GM21619 (cell line): ENCODE results near the gene CLCN1.

Experiments used
- ATAC-seq: cut with Tn5 transposase; IDR thresholded peaks from one replicate; pipeline ENCODE4 v1.9.1; 2021; ENCODE audit not compliant: unreplicated experiment

The CLCN1 gene

DNA sequence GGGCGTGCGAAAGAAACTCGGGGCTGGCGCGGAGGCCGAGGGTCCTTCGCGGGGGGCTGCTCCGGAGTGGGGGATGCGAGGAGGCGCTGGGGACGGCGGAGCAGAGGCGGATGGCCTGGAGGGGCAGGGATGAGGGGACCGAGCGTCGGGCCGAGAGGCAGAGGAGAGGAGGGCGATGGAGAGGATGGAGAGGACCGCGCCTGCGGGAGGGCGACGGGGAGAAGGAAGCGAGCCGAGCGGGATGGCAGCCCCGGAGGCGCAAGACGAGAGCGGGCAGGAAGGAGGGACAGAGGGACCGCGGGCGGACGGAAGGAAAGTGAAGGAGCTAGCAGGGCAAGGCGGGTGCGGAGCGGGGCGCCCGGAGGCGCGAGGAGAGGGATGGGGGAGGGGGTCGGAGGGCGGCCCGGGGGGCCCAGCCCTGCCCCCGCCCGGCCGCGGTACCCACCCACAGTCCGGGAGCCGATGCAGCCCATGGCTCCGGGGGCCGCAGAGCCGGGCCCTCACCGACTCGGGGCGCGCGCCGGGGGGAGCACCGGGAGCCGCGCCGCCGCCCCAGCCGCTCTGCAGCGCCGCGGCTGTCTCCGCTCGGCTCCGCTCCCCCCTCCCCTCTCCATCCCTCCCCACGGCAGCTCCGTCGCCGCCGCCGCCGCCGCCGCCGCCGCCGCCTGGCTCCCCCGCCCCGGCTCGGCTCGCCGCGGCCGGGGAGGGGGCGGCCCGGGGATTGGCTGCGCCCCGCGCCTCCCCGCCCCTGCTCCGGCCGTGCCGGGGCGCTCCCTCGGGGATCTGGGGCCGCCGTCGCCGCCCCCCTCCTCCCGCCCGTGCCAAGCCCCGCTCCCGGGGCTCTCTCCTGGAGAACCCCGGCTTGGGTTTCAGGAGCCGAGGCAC lies 46.5 kb downstream of the CLCN1 start, which contains the start of gene FAM131B:
Gene FAM131B, minus strand, starts transcription at position 583 of the 885 bp plus-strand sequence. Its CDS starts 110 bp downstream, at position 473.
- ATAC-seq = peak; percentile 49

DNA sequence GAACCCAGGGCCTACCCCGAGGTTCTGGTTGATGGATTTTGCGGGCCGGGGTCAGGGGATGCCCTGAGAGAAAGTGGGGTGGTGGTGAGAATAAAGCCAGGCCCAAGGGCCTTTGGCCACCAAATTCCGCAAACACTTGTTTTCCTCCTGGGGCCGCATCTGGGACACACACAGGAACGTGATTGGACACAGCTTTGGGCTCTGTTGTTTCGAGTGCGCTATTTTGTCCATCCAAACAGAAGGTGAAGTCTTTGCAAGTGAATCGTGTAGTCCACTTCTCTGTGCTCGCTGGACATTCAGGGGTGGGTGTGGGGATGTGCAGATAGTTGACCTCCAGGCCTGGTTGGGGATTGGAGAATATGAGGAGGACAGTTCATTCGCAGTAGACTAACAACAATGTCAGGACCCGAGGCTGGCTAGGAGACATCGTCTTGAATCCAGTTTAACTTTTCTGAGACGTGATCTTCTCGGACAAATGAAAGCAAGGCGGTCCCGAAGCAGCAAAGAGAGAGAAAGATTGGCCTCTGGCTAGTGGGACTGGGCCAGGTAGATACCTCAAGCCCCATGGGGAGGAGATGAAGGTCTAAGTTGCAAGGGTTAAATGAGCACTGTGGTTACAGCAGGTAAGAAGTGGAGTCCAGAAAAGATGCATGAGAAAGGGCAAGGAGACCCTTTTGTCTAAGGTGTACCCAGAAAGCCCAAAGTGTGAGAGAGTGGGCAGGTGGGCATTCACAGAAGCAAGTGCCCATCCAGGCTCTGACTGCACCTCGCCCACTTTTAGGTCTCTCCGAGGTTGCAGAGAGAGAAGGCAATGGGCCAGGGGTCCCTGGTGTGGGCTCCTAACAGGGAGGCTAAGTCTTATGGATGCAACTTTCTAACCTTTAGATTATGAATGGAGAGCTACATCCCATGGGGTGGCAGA lies 47.4 kb downstream of the CLCN1 start:
- no peak for ATAC-seq

DNA sequence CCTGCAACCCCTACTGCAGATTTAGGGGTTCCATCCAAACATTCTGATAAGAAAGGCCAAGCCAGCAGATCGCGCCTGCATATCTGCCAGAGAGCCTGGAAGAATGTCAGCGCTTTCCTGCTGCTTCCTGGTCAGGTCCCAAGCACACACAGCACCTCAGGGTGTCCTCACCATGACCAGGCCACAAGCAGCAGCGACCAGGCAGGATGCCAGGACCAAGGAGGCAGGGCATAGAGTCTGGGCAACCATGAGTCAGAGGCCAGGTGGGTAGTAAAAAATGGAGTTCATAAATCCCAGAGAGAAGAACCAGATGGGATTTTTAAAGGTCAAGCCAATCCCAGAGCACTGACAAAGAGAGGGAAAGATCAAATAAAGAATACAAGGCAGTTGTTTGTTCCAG lies 52.1 kb downstream of the CLCN1 start:
- no peak for ATAC-seq

DNA sequence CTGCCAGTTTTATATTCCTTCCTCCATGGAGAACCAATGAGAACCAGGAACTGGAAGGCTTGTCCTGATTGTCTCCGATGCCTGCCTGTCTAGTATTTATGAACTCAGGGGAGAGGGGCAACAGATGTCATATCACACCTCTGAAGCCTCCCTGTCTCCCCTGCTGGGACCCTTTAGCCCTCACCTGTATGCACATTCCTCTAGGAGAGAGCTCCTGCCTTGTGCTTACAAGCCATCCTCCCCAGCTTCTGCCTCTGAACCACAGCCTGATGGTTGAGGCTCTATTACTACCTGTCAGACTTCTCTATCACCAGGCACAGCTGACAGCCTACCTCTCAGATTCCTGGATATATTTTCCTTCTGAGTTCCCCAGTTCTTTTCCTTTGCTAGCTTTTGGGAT lies 52.5 kb downstream of the CLCN1 start:
- no peak for ATAC-seq

DNA sequence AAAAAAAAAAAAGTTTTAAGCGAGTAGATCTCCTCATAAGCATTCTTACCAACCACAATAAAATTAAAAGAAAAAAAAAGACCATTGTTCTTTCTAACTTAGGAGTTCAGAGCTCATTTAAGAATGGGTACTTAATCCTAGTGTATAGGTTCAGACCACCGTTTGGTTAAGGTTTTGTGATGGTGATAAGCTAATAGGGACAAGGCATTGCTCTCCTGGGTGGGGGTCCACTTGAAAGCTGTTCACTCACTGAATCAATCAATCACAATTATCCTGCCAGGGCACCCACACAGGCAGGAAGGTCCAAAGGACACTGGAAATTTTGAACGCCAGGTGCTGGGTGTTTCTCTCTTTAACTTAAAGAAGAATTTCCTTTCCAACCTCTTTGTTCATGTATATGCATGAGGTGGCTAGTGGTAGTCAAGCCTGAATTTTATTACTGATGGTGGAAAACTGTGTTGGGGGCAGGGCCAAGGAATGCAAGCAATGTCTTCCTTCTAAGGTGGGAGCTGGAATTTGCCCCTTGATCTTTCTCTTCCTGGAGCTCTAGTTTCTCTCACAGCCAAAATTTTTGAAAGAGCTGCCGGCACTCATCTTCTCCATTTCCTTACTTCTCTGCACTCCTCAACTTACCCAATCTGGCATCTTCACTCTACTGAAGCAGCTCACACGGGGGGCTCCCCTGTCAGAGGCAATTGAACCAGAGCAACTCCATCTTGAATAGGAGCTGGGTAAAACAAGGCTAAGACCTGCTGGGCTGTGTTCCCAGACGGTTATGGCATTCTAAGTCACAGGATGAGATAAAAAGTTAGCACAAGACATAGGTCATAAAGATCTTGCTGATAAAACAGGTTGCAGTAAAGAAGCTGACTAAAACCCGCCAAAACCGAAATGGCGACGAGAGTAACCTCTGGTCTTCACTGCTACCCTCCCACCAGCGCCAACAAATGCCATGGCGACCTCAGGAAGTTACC lies 54.1 kb downstream of the CLCN1 start:
- ATAC-seq = no peak

DNA sequence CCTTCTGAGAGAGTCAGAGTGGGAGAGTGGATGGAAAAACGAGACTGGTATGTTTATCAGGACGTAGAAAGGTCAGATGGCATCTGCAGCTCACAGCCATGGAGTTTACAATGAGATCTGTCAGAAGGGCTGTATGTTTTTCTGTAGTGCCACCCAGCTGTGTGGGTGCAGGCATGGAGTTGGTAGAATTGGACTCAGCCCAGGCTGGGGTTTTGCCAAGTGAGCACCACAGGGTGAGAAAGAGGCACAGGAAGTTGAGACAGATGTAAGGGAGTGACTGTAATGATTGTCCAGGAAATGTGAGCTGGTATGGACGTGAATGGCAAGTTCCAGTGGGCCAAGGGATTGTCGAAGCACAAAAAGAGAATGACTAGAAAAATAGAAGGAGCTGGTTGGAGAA lies 56.2 kb downstream of the CLCN1 start:
- no peak for ATAC-seq

DNA sequence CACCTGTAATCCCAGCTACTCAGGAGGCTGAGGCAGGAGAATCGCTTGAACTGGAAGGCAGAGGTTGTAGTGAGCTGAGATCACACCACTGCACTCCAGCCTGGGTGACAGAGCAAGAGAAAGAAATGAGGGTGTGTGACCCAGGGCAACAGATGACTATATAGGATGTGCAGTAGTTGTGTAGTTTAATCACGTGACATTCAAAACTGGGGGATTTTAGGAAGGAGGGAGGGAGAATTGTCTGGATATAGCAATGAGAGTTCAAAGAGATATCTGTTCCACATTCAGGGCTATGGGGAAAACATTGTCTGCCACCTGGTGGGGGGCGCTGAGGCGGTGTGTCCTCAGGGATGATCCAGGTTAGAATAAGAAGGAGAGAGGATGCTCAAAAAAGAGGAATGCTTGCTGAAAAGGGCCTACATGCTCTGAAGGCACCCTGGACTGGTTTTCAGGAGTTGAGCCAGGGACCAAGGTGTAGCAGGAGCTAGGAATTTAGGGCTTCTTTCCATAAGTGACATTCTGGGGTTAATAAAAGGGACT lies 57.4 kb downstream of the CLCN1 start:
- no peak for ATAC-seq

DNA sequence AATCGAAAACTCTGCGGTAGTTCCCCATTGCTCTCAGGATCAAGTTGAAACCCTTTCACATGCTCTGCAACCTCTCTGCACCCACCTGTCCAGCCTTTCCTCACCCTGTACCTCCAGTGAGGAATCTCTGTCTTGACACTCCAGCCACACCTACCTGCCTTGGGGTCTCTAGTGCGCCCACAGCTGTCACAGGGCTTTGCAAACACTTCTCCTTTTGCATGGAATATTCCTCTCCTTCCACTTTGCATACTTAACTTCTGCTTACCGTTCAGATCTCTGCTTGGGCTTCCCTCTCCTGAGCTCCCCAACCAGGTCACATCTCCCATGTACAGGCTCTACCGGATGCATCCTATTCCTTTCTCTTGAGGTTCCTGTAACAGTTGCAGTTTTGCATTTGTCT lies 58.6 kb downstream of the CLCN1 start:
- no peak for ATAC-seq

DNA sequence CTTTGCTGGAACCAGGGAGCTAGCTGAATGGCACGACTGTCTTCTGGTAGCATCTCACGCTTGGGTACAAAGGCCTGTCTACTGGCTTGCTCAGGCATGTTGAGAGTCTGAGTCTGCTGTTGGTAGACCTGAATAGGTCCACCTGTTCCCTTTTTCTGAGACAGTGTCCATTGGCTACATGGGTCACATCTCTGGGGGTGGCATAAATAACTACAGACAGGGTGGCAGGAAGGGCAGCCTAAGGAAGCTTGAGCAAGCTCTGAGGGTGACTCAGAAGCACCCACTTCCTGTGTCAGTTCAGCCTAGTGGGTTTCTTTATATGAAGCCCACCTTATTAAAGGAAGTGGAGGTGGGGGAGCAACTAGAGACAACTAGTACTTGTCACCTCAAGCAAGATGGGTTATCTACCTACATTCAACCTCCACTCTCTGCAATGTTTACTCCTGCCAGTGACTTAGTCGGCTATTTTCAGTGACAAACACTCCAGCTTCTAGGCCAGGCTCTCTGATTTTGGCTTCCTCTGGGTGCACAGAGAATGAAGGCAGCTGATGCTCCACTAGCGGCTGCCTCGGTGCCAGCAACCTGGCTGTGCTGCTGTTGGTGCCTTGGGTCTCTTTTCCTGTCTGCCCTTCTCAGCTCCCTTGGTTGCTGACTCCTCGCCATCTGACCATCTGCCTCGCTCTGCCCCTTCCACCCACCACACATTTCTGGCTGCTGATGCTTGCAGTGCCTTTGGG lies 59.6 kb downstream of the CLCN1 start:
- ATAC-seq = no peak

DNA sequence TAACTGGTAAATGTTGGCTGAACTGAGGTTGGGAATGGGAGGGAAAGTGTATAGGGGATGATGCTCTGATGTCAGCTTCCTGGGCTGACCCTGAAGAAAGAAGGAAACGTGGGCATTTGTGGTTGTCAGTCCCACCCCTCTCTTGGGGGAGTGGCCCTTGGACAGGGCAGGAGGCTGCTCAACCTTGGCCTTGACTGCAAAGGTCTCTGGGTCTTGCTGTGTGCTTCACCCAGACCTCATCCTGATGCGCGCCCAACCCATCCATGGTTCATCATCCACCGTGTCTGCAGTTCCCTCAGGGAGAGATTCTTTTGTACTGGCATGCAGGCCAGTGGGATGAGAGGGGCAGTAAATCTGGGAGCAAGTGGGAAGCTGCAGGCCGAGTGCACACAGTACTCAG lies 60.5 kb downstream of the CLCN1 start:
- ATAC-seq = no peak

DNA sequence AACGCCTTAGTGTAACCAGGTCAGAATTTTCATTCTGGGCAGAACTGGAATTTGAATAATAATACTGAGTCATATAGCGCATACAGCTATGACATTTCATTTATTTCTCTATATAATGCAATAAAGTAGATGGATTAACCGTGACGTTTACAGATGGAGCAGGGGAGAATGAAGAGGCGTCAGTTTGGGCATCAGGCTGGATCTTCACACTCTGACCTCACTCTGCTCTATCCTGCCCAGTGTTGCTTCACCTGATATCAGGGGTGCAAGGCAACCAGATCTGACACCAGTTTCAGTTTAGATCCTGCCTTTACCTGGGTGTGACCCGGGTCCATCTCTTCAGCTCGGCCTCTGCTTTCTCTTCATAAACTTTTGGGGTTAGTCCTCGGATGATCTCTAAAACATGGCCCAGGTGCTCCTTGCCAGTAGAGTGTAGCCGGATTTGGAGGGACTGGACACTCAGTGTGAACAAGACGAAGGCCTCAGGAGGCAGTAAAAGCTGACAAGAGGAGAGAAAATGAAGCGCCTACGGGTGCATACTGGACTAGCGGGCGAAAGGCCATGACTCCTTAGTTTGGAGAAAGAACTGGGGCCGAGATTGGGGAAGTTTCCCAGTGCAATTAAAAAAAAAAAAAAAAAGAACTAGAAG lies 63.8 kb downstream of the CLCN1 start:
- no peak for ATAC-seq

DNA sequence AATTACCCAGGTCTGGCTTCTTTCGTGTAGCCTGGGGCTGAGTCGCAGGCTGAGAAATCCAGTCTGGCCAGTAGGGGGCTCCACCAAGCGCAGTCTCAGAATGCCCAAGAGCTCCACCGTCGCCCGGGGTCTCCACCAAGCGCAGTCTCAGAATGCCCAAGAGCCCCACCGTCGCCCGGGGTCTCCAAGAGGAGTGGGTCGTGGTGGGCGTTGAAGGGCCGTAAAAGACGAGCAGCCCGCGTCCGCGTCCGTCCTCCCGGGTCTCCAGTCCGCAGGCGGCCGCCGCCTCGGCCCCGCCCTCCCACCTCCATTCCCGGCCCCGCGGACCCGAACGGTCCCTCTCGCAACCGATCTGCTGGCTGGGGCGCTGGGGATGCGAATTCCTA lies 64.3 kb downstream of the CLCN1 start:
- ATAC-seq = peak; percentile 43

DNA sequence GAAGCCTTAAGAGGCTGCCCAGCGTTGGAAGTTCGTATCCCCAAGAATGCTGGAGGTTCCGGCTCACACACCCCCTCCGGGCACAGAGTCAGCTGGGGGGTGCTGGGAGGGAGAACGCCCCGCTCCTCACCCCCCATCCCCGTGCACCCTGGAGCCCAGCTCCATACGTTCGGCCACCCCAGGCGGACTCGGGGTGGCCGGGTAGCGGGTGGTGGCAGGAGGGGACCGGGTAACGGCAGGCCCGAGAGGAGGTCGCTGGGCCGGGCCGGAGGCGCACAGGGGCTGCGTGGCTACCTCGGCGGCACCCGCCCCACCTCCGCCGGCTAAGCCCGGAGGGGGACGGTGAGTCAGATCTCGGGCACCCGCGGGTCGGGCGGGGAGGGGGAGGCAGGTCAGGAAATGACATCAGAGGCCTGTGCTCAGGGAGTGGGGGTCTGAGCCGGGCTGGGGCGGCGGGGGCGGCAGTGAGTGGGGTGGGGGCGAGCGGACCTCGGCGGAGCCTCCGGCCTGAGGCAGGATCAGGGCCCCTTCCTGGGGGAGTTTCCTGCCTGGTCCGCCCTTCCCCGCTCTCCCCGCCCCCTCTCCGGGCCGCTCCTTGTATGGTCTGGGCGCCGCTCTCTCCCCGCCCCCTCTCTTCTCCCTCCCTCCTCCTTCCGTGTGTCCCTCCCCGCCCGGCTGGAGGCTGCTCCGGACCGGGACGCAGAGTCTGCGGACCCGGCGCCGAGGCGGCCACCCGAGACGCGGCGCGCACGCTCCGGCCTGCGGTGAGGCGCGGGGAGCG lies 64.9 kb downstream of the CLCN1 start, which contains the start of gene ZYX:
Gene ZYX, plus strand, starts transcription at position 700 of the 781 bp plus-strand sequence. CDS start 227 bp downstream, outside the sequence.
- ATAC-seq = peak; percentile 80

DNA sequence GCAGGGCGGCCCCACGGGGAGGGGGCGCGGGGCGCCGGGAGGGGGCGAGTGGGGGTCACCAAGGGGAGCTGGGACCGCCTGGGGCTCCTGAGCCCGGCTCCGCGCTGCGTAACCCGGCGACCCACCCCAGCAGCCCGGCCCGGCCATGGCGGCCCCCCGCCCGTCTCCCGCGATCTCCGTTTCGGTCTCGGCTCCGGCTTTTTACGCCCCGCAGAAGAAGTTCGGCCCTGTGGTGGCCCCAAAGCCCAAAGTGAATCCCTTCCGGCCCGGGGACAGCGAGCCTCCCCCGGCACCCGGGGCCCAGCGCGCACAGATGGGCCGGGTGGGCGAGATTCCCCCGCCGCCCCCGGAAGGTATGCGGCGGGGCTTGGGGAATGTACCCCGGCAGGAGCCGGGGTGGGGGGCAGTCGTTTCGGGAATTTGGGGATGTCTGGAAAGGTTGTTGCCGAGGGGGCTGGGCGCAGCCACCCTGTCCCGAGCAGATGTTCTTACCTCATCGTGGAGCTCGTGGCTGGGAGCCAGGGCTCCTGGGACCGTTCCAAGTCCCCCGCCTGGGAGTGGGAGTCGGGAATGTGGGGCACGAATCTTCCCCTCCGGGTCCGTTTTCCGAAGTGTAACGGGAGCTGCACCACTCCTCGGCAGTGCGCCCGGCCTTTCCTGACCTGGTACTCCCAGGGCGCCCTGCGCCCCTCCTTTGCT lies 65.7 kb downstream of the CLCN1 start:
- ATAC-seq = peak; percentile 19

DNA sequence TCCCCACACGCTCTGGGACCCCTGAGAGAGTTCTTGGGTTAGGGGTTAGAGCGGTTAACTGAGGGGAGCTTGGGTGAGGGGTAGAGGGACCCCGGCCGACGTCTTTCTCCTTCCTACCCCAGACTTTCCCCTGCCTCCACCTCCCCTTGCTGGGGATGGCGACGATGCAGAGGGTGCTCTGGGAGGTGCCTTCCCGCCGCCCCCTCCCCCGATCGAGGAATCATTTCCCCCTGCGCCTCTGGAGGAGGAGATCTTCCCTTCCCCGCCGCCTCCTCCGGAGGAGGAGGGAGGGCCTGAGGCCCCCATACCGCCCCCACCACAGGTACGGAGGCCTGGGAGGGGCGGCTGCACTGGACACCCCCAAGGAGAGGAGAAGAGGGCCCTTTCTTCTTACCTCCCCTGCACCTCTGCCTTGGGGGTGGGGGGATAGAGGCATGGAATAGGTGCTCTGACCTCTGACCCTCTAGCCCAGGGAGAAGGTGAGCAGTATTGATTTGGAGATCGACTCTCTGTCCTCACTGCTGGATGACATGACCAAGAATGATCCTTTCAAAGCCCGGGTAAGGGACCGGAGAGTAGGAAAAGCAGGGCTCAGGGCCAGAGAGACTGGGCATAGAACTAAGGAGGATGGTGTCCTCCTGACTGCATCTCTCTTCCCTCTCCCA lies 66.3 kb downstream of the CLCN1 start:
- ATAC-seq = no peak

DNA sequence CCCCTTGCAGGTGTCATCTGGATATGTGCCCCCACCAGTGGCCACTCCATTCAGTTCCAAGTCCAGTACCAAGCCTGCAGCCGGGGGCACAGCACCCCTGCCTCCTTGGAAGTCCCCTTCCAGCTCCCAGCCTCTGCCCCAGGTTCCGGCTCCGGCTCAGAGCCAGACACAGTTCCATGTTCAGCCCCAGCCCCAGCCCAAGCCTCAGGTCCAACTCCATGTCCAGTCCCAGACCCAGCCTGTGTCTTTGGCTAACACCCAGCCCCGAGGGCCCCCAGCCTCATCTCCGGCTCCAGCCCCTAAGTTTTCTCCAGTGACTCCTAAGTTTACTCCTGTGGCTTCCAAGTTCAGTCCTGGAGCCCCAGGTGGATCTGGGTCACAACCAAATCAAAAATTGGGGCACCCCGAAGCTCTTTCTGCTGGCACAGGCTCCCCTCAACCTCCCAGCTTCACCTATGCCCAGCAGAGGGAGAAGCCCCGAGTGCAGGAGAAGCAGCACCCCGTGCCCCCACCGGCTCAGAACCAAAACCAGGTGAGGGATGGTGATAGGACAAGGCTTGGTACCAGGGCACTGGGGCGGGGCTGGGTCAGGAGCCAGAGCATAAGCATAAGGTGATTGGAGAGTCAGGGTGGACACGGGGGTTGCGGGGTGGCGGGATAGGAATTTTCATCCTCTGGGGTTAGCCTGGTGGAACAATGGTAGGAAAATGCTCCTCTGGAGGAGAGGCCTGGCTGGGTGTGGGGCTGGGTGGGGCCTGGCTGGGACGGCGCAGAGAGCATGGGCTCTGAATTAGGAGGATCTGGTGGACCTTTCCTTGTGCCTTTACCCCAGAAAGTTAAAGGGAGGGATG lies 67.1 kb downstream of the CLCN1 start:
- no peak for ATAC-seq
